Measurements from ENCODE around the gene KCNG2. TPM values are rescaled to one million over a fixed set of nuclear protein-coding genes. Genes with fewer than 3 reads are reported as not detected.

KCNG2 gene
- total RNA-seq, 2 donors from 2014 or later = not detected

DNA sequence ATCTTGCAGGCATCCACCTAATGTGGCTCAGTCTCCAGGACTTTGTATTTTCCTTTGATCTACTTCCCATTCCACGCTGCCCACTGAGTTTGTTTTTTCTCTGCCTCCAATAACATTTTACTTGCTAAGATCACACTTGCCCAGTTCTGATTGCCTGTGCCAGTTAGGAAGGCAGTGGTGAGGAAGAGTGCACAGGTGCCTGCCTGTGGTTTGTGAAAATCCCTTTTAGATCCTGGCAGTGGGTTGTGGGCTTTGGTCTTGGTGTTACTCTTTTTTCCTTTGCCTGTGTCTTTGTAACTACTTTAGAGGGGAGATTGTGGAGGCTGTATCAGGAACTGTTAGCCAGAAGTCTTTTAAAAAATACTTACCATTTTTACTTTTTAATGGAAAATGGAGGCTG is 36.9 kb upstream of the KCNG2 start:
- H3K9me3 Mint-ChIP-seq = peaks cover 24 to 31% of the 10 kb centered on the region in 2 donors
- no peak overlapping the region for H3K27ac Mint-ChIP-seq
- no peak for ATAC-seq
- DNase-seq (ENCODE audit: low spot score in 2 of 2) = no peak
- peaks cover 30 to 43% of the 10 kb centered on the region in 2 donors for H3K36me3 Mint-ChIP-seq

DNA sequence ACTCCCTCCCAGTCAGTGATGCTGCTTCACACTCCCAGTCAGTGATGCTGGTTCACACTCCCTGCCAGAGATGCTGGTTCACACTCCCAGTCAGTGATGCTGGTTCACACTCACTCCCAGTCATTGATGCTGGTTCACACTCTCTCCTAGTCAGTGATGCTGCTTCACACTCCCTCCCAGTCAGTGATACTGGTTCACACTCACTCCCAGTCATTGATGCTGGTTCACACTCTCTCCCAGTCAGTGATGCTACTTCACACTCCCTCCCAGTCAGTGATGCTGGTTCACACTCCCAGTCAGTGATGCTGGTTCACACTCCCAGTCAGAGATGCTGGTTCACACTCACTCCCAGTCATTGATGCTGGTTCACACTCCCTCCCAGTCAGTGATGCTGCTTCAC is 34.3 kb upstream of the KCNG2 start:
- peaks cover 27 to 29% of the 10 kb centered on the region in 2 donors for H3K9me3 Mint-ChIP-seq
- H3K27ac Mint-ChIP-seq = no peak overlapping the region
- DNase-seq (ENCODE audit: low spot score in 2 of 2) (peak in 1 of 2 donors; percentile 31), ATAC-seq (no peak)
- H3K36me3 Mint-ChIP-seq = peaks cover 12 to 31% of the 10 kb centered on the region in 2 donors

DNA sequence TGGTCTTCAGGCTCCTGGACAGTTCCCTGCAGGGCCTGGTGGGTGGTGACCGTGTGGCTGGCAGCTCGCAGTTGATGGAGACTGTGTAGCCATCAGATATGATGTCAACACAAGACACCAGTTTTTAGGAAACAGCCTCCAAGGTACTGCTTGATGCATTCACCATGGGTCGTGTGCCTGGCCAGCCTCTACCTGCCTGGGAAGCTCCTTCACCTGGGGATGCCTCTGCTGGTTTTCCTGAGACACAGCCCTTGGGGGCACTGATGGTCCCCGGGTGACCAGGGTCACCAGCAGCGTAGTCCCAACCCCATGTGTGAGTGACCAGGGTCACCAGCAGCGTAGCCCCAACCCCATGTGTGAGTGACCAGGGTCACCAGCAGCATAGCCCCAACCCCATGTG is 33.6 kb upstream of the KCNG2 start:
- no peak overlapping the region for H3K27ac Mint-ChIP-seq
- ATAC-seq (peak in 1 of 2 donors; percentile 20), DNase-seq (ENCODE audit: low spot score in 2 of 2) (peak in 1 of 2 donors; percentile 7)
- H3K9me3 Mint-ChIP-seq = peaks cover 24 to 26% of the 10 kb centered on the region in 2 donors
- H3K36me3 Mint-ChIP-seq = peaks cover 11 to 28% of the 10 kb centered on the region in 2 donors

DNA sequence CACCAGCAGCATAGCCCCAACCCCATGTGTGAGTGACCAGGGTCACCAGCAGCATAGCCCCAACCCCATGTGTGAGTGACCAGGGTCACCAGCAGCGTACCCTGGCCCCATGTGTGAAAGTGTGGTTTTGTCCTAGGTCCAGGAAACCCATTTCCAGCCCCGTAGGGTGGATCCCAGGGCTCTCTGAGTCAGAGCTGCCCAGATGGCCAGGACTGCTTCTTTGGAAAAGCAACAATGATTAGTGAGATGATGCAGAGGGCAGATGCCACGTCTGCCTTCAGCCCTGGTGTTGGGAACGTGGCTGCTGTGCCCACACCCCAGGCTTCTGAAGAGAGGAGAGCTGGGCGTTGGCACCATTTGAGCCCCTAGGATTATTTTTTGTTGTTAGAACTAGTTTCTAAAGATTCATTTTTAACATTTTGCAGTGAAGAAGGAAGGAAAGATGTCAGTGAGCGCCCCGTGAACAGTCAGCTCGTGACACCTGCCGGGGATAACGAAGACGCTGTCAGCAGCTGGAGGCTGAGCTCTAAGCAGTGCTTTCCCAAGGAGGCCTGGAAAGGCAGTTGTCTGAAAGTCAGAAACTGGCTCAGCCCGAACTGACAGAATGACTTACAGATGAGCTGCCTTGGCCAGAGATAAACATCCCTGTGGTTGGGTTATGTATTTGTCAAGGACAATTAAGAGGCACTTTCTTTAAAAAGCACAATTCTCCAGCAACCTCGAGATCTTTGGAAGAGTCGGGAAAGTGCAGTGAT is 32.1 kb upstream of the KCNG2 start:
- Mint-ChIP-seq H3K36me3 (peaks cover 16 to 22% of the 10 kb centered on the region in 2 donors), H3K9me3 (peaks cover 22 to 24% of the 10 kb centered on the region in 2 donors), H3K27ac (no peak overlapping the region)
- DNase-seq (ENCODE audit: low spot score in 2 of 2) = no peak
- no peak for ATAC-seq

DNA sequence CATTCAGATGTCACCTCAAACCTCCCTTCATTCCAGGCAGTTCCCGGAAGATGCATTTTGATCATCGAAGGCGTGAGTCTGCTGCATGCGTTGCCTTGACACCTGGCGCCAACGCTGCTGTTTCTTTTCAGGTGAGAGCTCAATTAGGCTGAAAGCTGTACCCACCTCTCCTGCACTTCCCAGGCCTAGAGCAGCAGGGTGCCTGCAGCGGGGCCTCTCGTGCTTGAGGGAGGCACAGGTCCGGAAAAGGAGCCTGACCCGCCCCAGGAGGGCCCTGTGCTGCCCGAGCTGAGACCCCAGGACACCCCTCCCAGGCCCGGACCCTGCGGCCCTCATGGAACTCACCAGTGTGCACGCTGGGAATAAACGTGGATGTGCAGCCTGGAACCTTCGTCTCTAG is 31.4 kb upstream of the KCNG2 start:
- H3K27ac Mint-ChIP-seq = no peak overlapping the region
- peaks cover 19 to 21% of the 10 kb centered on the region in 2 donors for H3K9me3 Mint-ChIP-seq
- DNase-seq (ENCODE audit: low spot score in 2 of 2) = peak in 1 of 2 donors; percentile 18
- H3K36me3 Mint-ChIP-seq = peaks cover 16 to 18% of the 10 kb centered on the region in 2 donors
- ATAC-seq = peak in 1 of 2 donors; percentile 2

DNA sequence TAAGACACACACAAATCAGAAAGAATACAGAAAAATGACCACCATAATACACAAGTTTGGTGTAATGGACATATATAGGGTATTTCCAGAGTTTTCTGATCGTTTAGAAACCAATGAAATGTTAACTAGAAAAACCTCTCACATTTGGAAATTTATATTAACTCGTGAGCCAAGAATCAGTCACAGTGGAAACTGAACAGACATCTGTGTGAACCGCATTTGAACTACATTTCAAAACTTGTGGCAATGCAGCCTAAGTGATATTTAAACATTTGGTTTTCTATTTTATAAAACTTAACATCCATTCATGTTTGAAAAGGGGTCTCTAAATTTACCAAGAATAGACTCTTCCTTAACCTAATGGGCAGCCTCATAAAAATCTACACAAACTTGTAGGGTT is 29.0 kb upstream of the KCNG2 start:
- DNase-seq (ENCODE audit: low spot score in 2 of 2) (no peak), ATAC-seq (no peak)
- Mint-ChIP-seq H3K9me3 (peaks cover 10 to 12% of the 10 kb centered on the region in 2 donors), H3K27ac (no peak overlapping the region), H3K36me3 (peaks cover 12 to 18% of the 10 kb centered on the region in 2 donors)

DNA sequence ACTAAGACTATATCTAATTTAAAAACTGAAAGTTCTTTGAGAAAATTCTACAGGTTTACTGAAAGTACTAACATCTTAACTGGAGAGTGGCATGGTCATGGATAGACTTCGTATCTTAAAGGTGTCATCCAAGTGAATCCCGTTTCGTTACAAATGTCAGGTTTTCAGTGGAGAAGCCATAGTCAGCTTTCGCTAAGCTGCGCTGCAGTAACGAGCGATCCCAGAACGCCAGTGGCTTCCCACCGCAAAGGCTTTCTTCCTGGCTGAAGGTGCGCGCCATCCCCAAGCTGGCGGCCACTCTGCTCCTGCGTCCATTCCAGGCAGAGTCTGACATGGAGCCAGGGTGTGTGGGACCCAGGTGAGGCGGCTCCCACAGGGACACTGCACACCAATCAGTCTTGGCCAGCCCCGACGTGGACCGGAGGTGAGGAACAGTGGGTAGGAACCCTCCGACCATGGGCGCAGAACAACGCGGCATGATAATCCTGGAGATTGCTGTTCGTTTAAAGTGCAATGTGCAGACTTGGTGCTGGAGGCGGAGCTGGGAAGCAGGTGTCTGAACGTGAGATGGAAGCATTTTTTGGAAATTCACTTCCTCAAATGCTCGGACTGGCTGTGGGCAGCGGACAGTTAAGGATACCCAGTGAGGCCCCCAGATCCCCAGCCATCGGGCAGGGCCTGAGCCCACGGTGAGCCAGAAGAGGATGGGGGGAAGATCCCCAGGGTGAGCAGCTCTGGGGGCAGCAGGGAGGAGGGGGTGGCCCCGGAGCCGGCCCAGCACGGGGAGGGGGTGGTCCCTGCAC is 27.8 kb upstream of the KCNG2 start:
- Mint-ChIP-seq H3K9me3 (peaks cover 9 to 10% of the 10 kb centered on the region in 2 donors), H3K36me3 (peaks cover 12 to 18% of the 10 kb centered on the region in 2 donors), H3K27ac (no peak overlapping the region)
- ATAC-seq (peak in 1 of 2 donors; percentile 23), DNase-seq (ENCODE audit: low spot score in 2 of 2) (peak in 1 of 2 donors; percentile 43)

DNA sequence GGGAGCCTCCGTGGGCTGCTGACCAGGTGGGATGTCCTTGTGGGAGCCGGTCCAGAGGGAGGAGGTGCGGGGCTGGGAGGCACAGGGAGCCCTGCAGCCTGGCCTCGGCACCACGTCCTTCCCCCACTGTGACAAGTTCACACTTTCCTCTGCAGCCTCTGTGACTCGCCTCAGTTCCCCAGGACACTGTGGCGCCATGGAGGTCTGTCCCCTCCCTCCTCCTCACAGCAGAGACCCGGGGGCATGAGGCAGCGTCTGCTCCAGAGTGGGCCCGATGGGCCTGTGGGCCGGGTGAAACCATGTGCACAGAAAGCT is 27.3 kb upstream of the KCNG2 start:
- Mint-ChIP-seq H3K36me3 (peaks cover 12 to 17% of the 10 kb centered on the region in 2 donors), H3K27ac (no peak overlapping the region), H3K9me3 (peaks cover 9 to 10% of the 10 kb centered on the region in 2 donors)
- DNase-seq (ENCODE audit: low spot score in 2 of 2) (peak in 1 of 2 donors; percentile 44), ATAC-seq (peak in 1 of 2 donors; percentile 15)

DNA sequence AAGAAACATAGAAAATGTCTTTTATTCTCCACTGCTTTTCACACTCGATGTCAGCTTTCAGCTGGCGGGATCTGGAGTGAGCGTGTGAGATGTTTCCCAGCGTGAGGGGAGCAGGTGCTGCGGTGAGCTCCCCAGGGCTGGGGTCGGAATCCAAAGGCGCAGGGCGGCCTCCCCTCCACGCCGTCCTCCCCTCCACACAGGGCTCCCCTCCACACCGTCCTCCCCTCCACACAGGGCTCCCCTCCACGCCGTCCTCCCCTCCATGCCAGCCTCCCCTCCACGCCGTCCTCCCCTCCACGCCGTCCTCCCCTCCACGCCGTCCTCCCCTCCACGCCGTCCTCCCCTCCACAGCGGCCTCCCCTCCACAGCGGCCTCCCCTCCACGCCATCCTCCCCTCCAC is 26.9 kb upstream of the KCNG2 start:
- ATAC-seq (no peak), DNase-seq (ENCODE audit: low spot score in 2 of 2) (no peak)
- Mint-ChIP-seq H3K27ac (no peak overlapping the region), H3K9me3 (peaks cover 9 to 10% of the 10 kb centered on the region in 2 donors), H3K36me3 (peaks cover 12 to 13% of the 10 kb centered on the region in 2 donors)

DNA sequence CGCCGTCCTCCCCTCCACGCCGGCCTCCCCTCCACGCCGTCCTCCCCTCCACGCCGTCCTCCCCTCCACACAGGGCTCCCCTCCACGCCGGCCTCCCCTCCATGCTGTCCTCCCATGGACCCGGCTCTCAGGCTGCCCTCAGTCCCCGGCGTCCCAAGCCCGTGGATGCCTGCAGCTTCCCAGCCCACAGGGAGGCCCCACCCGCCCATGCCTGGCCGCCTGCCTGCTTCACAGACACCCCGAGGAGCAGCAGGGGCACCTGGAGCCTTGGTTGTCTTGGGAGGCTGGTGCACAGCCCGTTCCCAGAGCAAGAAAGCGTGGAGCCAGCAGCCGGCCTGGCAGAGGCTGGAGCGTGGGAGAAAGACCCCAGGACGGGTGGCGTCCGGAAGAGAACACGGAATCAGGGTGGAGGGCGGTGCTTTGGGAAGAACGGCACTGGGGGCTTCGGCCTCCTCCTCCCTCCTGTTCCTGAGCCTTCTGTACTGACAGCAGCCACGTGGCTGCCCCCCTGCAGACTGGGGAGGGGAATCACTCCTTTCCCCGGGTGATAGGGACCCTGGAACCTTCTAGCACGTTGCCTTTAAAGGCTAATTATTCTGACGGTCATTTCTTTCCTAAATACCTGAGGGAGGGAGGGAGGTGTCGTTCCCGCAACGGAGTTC is 26.2 kb upstream of the KCNG2 start:
- no peak overlapping the region for H3K27ac Mint-ChIP-seq
- DNase-seq (ENCODE audit: low spot score in 2 of 2) (peak in 1 of 2 donors; percentile 40), ATAC-seq (no peak)
- H3K36me3 Mint-ChIP-seq = peaks cover 11 to 12% of the 10 kb centered on the region in 2 donors
- H3K9me3 Mint-ChIP-seq = peaks cover 9 to 10% of the 10 kb centered on the region in 2 donors

DNA sequence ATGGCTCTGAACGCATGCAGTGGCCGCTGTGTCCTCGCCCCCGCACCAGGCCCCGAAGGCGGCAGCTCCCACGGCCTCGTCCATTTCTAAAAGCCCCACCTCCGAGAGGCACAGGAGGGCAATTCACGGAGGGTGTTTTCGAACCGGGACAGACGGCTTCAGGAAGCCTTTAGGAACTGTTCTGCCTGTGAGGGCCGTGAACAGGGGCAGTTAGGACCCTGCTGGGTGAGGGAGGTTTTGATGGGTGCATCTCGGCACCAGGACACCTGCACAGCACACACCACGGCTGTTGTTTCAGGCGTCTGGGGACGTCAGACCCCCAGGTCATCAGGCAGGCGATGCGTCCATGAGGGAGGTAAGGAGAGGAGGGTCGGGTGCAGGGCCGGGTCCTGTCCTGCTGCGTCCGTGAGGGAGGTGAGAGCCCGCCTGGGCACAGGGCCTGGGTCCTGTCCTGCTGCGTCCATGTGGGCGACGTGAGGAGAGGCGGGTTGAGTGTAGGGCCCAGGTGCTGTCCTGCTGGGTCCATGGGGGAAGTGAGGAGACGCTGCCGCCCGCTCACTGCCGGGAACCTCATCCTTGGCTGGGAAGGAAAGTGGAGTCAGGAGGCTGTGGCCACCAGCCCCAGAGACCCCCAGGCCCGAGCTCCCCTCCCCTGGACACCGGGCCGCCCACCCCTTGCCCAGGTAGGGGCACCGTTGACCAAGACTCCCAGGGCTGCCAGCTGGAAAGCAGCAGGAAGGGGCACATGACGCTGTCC is 25.5 kb upstream of the KCNG2 start:
- ATAC-seq (no peak), DNase-seq (ENCODE audit: low spot score in 2 of 2) (peak in 1 of 2 donors; percentile 40)
- no peak overlapping the region for H3K27ac Mint-ChIP-seq
- peaks cover 7 to 12% of the 10 kb centered on the region in 2 donors for H3K36me3 Mint-ChIP-seq
- peaks cover 6 to 9% of the 10 kb centered on the region in 2 donors for H3K9me3 Mint-ChIP-seq

DNA sequence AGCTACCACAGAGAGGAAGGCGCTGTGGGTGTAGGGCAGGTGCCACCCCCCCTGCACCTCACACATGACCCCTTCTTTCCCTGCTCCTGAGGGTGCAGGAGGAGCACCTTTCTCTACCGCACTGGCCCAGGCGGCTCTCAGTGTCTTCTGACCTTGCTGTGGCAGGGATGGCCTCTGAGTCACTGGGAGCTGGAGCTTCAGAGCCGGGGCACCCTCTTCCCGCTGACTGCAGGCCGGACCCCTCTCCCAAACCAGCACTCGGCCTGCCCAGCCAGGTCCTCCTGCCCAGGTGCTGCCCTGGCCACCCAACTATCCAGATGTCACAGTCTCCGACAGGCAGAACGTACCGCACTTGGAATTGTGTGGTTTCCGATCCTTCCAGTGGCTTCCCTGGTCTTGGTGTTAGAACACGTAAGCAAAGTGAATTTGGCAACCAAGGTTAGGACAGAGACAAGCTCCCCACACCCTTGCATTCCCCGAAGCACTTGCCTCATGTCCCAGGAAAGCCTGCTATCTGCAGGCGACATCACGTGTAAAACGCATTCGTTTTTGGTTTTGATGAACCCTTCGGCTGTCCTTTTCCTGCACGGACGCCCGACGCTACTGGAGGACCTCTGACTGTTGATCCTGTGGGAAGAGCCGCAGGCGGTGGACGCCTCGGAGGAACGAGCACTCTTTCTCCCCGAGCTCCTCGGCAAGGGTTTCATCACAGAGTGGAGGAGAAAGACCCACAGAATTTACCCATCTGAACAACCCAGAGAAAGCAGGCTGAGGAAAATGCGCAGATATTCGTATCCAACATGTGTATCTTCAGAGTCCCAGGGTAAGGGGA is 24.7 kb upstream of the KCNG2 start:
- DNase-seq (ENCODE audit: low spot score in 2 of 2) (peak in 1 of 2 donors; percentile 39), ATAC-seq (no peak)
- H3K36me3 Mint-ChIP-seq = peaks cover under 1 to 6% of the 10 kb centered on the region in 2 donors
- H3K27ac Mint-ChIP-seq = no peak overlapping the region
- H3K9me3 Mint-ChIP-seq = peaks cover 0 to under 1% of the 10 kb centered on the region in 2 donors

DNA sequence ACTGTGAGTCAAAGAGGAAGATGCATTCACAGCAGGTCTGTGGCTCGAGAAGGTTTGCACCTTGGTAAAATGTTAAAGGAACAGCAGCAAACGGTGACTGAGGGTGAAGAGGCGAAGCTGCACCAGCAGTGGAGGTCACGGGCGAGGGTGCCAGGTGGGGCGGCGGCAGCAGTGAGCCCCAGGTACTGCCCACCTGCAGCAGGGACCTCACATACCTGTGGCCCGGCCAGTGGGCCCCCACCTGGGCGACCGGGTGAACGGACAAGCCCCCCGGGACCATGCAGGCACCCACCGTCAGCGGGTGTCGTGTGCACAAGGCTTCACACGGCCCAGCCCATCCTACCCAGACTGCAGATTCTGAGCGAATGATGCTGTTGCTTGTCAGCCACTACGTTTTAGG is 23.6 kb upstream of the KCNG2 start:
- H3K9me3 Mint-ChIP-seq = no peaks in the 10 kb centered on the region
- DNase-seq (ENCODE audit: low spot score in 2 of 2) (peak in 1 of 2 donors; percentile 26), ATAC-seq (no peak)
- no peak overlapping the region for H3K27ac Mint-ChIP-seq
- H3K36me3 Mint-ChIP-seq = peaks cover 0 to 5% of the 10 kb centered on the region in 2 donors

DNA sequence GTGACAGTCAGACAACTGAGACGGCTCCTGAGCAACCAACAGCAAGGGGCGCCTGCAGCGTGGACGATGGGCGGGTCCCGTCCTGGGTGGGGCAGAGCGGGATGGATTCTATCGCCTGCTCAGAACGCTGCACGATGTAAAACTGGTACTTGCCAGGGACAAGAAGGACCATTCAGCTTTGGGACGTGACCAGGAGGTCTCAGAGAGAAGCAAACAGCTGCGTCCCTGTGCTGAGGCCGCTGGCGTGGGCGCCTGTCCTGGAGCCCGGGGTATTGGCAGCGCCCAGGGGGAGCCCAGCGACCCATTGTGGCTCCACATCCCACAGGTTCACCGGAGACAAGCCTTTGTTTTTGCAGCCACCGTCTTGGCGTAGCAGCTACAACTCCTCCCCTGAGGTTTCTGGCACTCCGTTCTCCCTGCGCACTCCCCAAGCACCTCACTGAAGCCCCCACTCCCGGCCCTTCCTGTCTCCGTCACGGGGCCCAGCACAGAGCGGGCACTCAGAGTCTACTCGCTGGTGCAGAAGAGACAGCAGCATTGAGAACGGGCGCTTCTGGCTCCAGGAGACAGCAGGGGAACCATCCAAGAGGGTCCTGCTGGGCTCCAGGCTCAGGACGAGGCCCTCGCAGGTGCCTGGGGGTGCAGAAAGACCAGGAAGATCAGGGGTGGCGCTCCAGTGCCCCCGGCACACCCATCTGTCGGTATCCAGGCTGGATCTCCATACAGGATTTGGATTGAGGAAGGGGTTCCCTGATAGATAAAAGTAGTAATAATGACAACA is 22.1 kb upstream of the KCNG2 start:
- peak in 1 of 2 donors; percentile 40 for DNase-seq (ENCODE audit: low spot score in 2 of 2)
- H3K36me3 Mint-ChIP-seq = no peaks in the 10 kb centered on the region
- H3K9me3 Mint-ChIP-seq = no peaks in the 10 kb centered on the region
- H3K27ac Mint-ChIP-seq = no peak overlapping the region
- ATAC-seq = no peak

DNA sequence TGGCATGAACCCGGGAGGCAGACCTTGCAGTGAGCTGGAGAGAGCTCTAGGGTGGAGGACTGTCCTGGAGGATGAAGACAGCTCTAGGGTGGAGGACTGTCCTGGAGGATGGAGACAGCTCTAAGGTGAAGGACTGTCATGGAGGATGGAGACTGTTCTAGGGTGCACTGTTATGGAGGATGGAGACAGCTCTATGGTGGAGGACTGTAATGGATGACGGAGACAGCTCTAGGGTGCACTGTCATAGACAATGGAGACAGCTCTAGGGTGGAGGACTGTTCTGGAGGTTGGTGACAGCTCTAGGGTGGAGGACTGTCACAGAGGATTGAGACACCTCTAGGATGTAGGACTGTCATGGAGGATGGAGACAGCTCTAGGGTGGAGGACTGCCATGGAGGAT is 21.1 kb upstream of the KCNG2 start:
- ATAC-seq (no peak), DNase-seq (ENCODE audit: low spot score in 2 of 2) (no peak)
- Mint-ChIP-seq H3K27ac (no peak overlapping the region), H3K9me3 (no peaks in the 10 kb centered on the region), H3K36me3 (no peaks in the 10 kb centered on the region)
